Lung (tissue), 12 donors: ENCODE measurements around the gene GALM. TPM values are rescaled to one million over a fixed set of nuclear protein-coding genes. Genes with fewer than 3 reads are reported as not detected.

Experiments used
- ATAC-seq: fragments of 200-7000 bp; cut with Tn5 transposase; one replicate; pipeline ENCODE4 v1.9.1; 2020; ENCODE audit warnings: moderate number of reproducible peaks; ENCODE audit not compliant: insufficient read depth, low FRiP score
- DNase-seq, 3 donors: peaks; one replicate each; pipeline ENCODE4 v3.0.0-alpha.2; 2013 to 2017
- H3K27ac ChIP-seq, 2 donors: one replicate each; pipeline ENCODE4 v1.5.1; 2013; ENCODE audit warnings: mild to moderate bottlenecking in 2 of 2, moderate library complexity in 2 of 2, control low read depth in 1 of 2, inconsistent platforms in 1 of 2, low read depth in 1 of 2, low read length in 1 of 2
- H3K27me3 ChIP-seq, 3 donors: one replicate each; pipeline ENCODE4 v1.5.1; 2013; ENCODE audit warnings: low read length in 2 of 3; ENCODE audit not compliant: control insufficient read depth in 3 of 3, insufficient read depth in 3 of 3
- H3K36me3 ChIP-seq, 4 donors: one replicate each; pipeline ENCODE4 v1.5.1; 2013; ENCODE audit warnings: low read length in 4 of 4, mild to moderate bottlenecking in 1 of 4, moderate library complexity in 1 of 4; ENCODE audit not compliant: control insufficient read depth in 4 of 4, insufficient read depth in 4 of 4
- H3K4me1 ChIP-seq, 5 donors: one replicate each; pipeline ENCODE4 v1.5.1; 2013; ENCODE audit warnings: low read length in 5 of 5, mild to moderate bottlenecking in 2 of 5, moderate library complexity in 1 of 5; ENCODE audit not compliant: control insufficient read depth in 5 of 5, insufficient read depth in 5 of 5
- H3K4me3 ChIP-seq: one replicate; pipeline ENCODE4 v1.5.1; 2013; ENCODE audit warnings: mild to moderate bottlenecking, control low read depth, moderate library complexity
- H3K9ac ChIP-seq, 2 donors: one replicate each; pipeline ENCODE4 v1.5.1; 2013; ENCODE audit warnings: low read length in 2 of 2, control low read depth in 1 of 2; ENCODE audit not compliant: insufficient read depth in 1 of 2
- H3K9me3 ChIP-seq, 4 donors: one replicate each; pipeline ENCODE4 v1.5.1; 2013; ENCODE audit warnings: low read length in 3 of 4, mild to moderate bottlenecking in 1 of 4, moderate library complexity in 1 of 4; ENCODE audit not compliant: control insufficient read depth in 4 of 4, insufficient read depth in 3 of 4
- WGBS, 2 donors: extraction: QIAGEN DNeasy Blood & Tissue Kit; methylation state at CpG; one replicate each; pipeline ENCODE4 v1.1.7; 2013; 5-methylcytosine and 5-hydroxymethylcytosine counted together
- polyA plus RNA-seq, 2 donors: library from polyadenylated mRNA; stranded (reverse); fragments of 200-250 nt; gene quantifications; one replicate each; pipeline ENCODE4 v1.2.1, GENCODE V29; 2013
- total RNA-seq, 2 donors: library from RNA; depleted of rRNA in 1 of 2; stranded (reverse); fragments of >200 nt in 1 of 2; gene quantifications; one replicate each; pipeline ENCODE4 v1.2.1, GENCODE V29; 2014 to 2021
- TF ChIP-seq, protein P1 (sequence below): IDR thresholded peaks from 2 replicates; pipeline ENCODE4 v1.5.1; 2012; ENCODE audit warnings: mild to moderate bottlenecking; ENCODE audit errors: control extremely low read depth, extremely low read depth
- donor health status: control.
- donor health status: control.
- donor health status: Bipolar disorder and iron deficiency.
- donor health status: healthy.
- donor health status: DM: yes; HTN: yes; CAD: no.

Gene GALM
- total and polyA plus RNA-seq, 4 donors = 7.6 to 25.5 (median 14.1) TPM

DNA sequence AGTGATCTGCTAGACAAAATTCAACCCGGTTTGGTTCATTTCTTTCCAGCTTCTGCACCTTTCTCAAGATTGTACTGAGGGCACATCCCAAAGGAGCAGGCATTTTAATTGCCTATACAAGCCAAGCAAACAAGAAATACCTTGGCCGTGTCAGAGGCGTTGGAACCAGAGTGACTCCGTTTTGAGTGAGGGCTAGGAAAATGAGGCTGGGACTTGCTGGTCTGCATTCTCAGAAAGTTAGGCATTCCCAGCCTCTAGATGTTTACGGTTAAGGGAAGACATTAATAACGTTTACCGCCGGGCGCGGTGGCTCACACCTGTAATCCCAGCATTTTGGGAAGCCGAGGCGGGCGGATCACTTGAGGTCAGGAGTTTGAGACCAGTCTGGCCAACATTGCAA lies 110.6 kb downstream of the GALM start:
- Histone ChIP-seq H3K4me3 (no peak overlapping the region), H3K36me3 (peaks cover 0 to 7% (median 3%) of the 10 kb centered on the region in 4 donors), H3K9me3 (no peaks in the 10 kb centered on the region), H3K27ac (no peak overlapping the region), H3K4me1 (peaks cover 0 to 10% (median 3%) of the 10 kb centered on the region in 5 donors), H3K27me3 (no peaks in the 10 kb centered on the region), H3K9ac (no peak overlapping the region)
- ATAC-seq (no peak), DNase-seq (no peak)
- WGBS, 2 donors = 89 to 93% methylated on average over 13 of the region's 13 CpGs
- TF ChIP-seq, protein P1, sequence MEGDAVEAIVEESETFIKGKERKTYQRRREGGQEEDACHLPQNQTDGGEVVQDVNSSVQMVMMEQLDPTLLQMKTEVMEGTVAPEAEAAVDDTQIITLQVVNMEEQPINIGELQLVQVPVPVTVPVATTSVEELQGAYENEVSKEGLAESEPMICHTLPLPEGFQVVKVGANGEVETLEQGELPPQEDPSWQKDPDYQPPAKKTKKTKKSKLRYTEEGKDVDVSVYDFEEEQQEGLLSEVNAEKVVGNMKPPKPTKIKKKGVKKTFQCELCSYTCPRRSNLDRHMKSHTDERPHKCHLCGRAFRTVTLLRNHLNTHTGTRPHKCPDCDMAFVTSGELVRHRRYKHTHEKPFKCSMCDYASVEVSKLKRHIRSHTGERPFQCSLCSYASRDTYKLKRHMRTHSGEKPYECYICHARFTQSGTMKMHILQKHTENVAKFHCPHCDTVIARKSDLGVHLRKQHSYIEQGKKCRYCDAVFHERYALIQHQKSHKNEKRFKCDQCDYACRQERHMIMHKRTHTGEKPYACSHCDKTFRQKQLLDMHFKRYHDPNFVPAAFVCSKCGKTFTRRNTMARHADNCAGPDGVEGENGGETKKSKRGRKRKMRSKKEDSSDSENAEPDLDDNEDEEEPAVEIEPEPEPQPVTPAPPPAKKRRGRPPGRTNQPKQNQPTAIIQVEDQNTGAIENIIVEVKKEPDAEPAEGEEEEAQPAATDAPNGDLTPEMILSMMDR = no peak

DNA sequence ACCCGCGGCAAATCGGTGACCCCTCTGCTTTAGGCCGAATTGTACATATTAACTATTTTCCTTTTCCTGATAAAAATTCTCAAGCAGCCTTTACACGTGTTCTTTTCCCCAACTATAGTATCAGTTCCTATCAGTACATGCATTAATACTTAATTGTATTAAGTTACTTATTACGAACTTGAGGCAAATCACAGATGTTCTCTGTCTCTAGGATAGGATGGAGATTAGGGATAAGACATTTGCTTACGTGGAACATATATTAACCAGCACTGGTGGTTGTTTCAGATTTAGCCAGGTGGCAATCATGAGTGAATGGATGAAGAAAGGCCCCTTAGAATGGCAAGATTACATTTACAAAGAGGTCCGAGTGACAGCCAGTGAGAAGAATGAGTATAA lies 112.8 kb downstream of the GALM start:
- peaks cover 0 to 10% (median 3%) of the 10 kb centered on the region in 5 donors for H3K4me1 ChIP-seq
- no peak for DNase-seq
- peak overlapping the region; percentile 75 for H3K4me3 ChIP-seq
- no peaks in the 10 kb centered on the region for H3K27me3 ChIP-seq
- H3K27ac ChIP-seq = peak overlapping the region; percentile 24 to 85
- peak overlapping the region; percentile 26 to 56 for H3K9ac ChIP-seq
- WGBS, 2 donors = 16 to 20% methylated on average over 8 of the region's 8 CpGs
- H3K9me3 ChIP-seq = no peaks in the 10 kb centered on the region
- no peak for ATAC-seq
- TF ChIP-seq, protein P1 = no peak
- H3K36me3 ChIP-seq = peaks cover 0 to 9% (median 6%) of the 10 kb centered on the region in 4 donors

DNA sequence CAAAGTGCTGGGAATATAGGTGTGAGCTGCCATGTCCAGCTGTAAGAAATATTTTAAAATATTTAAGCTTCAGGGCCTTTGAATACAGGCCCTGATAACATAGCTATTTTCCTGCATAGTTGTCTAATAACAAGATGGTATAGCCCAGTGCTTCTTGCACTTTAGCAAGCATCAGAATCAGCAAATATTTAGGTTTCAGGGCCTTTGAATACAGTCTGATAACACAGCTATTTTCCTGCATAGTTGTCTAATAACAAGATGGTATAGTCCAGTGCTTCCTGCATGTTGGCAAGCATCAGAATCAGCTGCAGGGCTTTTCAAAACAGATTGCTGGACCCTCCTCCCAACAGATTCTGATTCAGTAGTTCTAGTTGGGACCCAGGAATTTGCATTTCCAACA lies 117.7 kb downstream of the GALM start:
- ATAC-seq = no peak
- H3K9me3 ChIP-seq = no peaks in the 10 kb centered on the region

More for the DNA sequence above, 117.7 kb downstream of the GALM start:
- H3K4me3 ChIP-seq = no peak overlapping the region
- no peak for DNase-seq
- H3K27me3 ChIP-seq = no peaks in the 10 kb centered on the region
- H3K36me3 ChIP-seq = peaks cover 0 to 9% (median 6%) of the 10 kb centered on the region in 4 donors
- TF ChIP-seq, protein P1 = no peak
- H3K9ac ChIP-seq = no peak overlapping the region
- no peak overlapping the region for H3K27ac ChIP-seq
- peaks cover 0 to 16% (median 3%) of the 10 kb centered on the region in 5 donors for H3K4me1 ChIP-seq

Other genes with a start within 250 kb of the GALM start
- 10 to 100 TPM; 43.7 to 88.8 TPM for gene HNRNPLL, start 63.2 kb upstream of the GALM start, total RNA-seq
- gene HNRNPLL, start 63.2 kb upstream of the GALM start, polyA plus RNA-seq = 10 to 100 TPM; 12.4 to 17.7 TPM
- 100 to 1,000 TPM in 1 of 2 donors, 10 to 100 TPM in 1; 95.1 to 108 TPM for gene SRSF7, start 85.2 kb downstream of the GALM start, total RNA-seq
- gene SRSF7, start 85.2 kb downstream of the GALM start, polyA plus RNA-seq = 100 to 1,000 TPM; 151 to 155 TPM
- 10 to 100 TPM; 10.6 to 11.3 TPM for gene GEMIN6, start 112.1 kb downstream of the GALM start, total RNA-seq
- 10 to 100 TPM in 1 of 2 donors, 1 to 10 TPM in 1; 7.1 to 18.5 TPM for gene GEMIN6, start 112.1 kb downstream of the GALM start, polyA plus RNA-seq
- 10 to 100 TPM; 18.3 to 33.6 TPM for gene DHX57, start 209.8 kb downstream of the GALM start, total RNA-seq
- gene DHX57, start 209.8 kb downstream of the GALM start, polyA plus RNA-seq = 1 to 10 TPM; 6.2 to 7.7 TPM
- 10 to 100 TPM; 30.6 to 30.9 TPM for gene MORN2, start 209.9 kb downstream of the GALM start, total RNA-seq
- gene MORN2, start 209.9 kb downstream of the GALM start, polyA plus RNA-seq = 10 to 100 TPM; 28.1 to 60.7 TPM
- 1 to 10 TPM in 1 of 2 donors, under 1 TPM in 1; 0.64 to 5.5 TPM for gene ARHGEF33, start 223.8 kb downstream of the GALM start, total RNA-seq
- under 1 TPM; 0.23 to 0.71 TPM for gene ARHGEF33, start 223.8 kb downstream of the GALM start, polyA plus RNA-seq